HG03439 (cell line): Measurements from ENCODE around the gene THADA.
A peak's percentile ranks its signal among the peaks of the same experiment; 100 is the strongest.

Source experiments
- ATAC-seq: cut with Tn5 transposase; IDR thresholded peaks from one replicate; pipeline ENCODE4 v1.9.1; 2021; ENCODE audit warnings: mild to moderate bottlenecking, moderate library complexity; ENCODE audit not compliant: unreplicated experiment

Gene THADA

DNA sequence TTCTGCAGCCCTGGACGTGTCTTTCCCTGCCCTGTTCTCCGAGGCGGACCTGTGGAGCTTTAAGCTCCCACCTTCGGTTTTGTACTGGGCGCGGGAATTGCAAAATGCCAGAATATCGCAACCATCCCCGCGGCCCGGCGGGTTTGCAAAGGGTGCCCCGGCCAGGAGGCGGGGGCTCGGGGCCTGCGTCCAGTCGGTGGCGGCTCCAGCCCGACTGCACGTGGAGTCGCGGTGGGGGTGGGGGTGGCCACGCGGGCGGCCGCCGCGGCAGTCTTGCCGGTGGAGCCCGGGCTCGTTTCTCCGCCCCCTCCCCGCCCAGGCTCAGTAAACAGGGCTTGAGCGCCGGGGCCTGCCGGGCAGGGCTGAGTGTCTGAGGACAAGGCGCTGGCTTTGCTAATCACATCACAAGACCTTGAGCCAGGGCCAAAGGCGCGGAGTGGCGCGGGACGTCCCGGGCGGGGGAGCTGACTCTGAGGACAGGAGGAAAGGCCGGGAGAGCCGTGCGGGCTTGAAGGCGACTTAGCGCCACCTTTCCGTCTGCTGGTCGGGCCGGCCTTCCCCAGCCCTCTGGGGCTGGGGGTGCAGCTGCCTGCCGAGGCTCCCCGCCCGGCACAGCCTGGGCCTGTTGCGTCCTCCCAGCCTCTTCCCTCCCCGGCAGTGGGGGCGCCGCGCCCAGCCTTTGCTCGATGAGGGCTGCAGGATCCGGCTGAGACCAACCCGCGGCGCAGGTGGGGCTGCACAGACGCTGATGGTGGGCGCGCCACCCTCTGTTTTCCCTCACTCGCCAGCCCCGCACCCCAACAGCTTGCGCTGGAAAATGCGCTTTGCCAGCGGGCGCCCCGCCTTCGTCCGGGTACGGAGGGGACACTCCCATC lies 368.6 kb downstream of the THADA start:
- ATAC-seq = peak; percentile 18

- ATAC-seq = peak; percentile 54
Observed at GRCh38 chr2:43226558-43226954, 369.3 kb downstream of the THADA start, which contains the start of gene ZFP36L2. Gene ZFP36L2, minus strand, starts transcription at chr2:43226606. Its CDS starts 291 bp downstream, at chr2:43226315.

GRCh38 chr2:43225788-43226557 lies 369.9 kb downstream of the THADA start:
- peak; percentile 33 for ATAC-seq

- ATAC-seq = no peak
Observed at GRCh38 chr2:43225093-43225787, 370.6 kb downstream of the THADA start.

- no peak for ATAC-seq
Observed at GRCh38 chr2:43224571-43225092, 371.2 kb downstream of the THADA start.

DNA sequence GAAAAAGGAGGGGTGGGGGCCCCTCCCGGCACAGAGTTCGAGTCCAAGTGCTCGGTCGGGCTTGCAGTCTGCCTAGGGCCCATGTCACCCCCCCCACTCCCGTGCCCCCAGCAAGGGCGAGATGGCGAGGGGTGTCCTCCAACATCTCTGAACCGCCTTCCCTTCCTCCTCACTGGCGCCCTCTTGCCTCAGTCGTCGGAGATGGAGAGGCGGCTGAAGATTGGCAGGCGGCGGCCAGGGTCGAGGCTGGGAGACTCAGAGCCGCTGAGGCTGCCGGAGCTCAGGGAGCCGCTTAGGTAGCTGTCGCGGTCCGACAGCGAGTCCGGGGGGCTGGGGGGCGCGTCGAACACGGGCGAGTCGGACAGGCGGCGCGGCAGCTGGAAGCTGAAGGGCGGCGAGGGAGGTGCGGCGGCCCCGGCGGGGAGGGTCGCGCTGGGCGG lies 371.7 kb downstream of the THADA start:
- ATAC-seq = no peak

DNA sequence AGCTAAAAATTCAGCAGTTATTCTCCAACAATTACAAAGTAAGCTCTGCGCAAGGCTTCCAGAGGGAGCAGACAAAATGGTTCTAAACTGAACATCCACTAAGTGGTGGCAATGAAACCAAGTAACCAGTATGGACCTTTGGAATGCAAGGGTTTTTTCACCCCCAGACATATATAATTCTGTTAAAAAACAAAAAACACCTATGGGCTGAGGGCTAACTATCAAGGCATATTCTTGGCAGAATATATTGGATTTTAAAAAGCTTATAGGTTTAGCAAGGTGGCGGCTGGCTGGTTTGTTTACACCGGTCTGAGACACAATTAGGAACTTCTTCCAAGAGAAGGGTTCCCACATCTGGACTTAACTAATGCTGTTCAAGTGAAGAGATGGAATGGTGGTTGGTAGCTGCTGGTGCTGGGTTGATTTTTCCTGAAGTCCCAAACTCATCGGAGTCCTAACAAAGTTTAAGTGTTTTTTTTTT lies 372.3 kb downstream of the THADA start:
- no peak for ATAC-seq

- ATAC-seq = no peak
Observed at GRCh38 chr2:43222475-43223309, 373.1 kb downstream of the THADA start.

GRCh38 chr2:43221763-43222474 lies 373.9 kb downstream of the THADA start:
- ATAC-seq = no peak

DNA sequence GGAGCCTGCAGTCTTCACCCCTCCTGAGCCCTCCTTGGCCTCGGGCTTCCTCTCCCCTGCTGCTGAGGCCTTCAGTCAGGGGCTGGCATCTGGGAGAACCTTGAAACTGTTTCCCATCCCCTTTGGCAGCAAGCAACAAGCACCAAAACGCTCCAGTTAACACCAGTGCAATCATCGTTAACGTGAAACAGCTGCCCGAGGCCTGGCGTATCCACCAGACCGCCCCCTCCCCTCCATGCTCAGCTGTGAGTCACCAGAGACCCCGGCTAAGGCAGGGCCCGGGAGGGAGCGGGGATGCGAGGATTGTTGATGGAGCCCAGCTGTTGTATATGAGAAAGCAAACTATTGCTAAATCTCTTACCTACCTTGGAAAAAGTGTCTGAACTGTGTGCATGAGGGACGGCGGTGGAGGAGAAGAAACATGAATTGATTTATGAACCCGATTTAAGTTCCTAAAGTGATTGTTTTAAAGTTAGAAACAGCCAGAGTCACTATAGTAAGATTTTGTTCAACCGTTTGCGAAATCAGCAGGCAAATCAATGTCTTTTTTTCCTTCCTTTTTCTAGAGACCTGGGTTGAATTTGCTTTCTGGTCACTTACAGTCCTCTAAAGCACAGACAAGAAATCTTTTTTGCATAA lies 374.6 kb downstream of the THADA start:
- ATAC-seq = no peak

- no peak for ATAC-seq
Observed at GRCh38 chr2:43220760-43221123, 375.1 kb downstream of the THADA start.

DNA sequence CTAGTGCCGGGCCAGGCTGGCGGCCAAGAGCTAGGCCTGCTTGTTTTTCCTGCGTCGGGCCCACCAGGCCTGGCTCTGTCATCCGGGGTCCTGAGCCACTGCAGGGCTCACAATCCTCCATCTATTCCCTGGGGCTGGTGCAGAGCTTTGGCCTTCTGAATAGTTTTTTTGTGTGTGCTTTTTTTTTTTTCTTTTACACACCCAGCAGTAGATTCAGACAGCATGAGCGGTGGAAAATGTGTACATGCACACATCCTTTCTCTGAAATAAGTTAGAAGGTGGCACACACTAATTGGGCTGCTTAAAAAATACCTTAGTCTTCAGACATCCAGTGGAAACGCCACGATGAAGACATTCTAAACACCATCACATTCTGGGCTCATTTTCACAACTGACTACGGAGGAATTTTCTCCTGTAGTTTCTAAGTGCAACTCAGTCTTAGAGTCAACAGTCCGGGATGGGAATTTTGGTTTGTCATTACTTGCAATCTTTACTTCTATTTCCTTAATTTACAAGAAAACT lies 375.5 kb downstream of the THADA start:
- ATAC-seq = no peak

DNA sequence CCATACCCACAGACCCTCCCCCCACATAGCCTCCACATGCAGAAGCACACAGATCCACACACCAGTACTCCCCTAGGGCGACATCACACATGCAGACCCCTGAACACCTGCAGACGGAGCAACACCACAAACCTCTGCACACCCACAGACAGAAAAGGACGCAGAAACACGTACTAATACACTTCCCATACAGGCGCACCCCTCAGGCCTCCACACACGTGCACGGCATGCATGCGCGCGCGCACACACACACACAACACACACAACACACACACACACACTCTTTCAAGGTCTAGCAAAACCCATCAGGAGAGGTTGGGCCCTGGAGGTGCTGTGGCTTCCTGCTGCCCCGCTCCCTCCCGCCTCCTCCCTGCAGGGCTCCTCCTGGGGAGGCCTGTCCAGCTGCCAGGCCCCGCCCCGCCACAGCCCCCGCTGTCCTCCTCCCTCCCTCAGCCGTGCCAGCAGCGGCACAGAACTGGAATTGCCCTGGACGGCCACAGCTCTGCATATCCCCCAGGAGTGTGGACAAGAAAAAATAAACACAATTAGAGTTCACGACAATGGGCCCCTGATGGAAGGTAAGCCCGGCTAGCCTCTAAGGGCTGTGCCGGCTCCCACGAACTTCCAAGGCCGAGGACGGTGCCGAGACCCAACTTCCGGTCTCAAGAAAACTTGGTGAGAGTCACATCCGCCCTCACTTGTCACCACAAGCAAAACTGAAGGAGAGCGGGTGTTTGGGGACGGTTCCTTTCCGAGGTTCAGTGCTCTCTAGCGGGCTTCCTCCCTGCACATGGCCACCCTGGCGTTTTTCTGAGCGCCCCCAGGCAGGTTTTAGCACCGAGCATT lies 376.2 kb downstream of the THADA start:
- peak; percentile 48 for ATAC-seq

- peak; percentile 36 for ATAC-seq
Observed at GRCh38 chr2:43218702-43219382, 377.0 kb downstream of the THADA start.

- ATAC-seq = no peak
Observed at GRCh38 chr2:43218155-43218701, 377.6 kb downstream of the THADA start.

DNA sequence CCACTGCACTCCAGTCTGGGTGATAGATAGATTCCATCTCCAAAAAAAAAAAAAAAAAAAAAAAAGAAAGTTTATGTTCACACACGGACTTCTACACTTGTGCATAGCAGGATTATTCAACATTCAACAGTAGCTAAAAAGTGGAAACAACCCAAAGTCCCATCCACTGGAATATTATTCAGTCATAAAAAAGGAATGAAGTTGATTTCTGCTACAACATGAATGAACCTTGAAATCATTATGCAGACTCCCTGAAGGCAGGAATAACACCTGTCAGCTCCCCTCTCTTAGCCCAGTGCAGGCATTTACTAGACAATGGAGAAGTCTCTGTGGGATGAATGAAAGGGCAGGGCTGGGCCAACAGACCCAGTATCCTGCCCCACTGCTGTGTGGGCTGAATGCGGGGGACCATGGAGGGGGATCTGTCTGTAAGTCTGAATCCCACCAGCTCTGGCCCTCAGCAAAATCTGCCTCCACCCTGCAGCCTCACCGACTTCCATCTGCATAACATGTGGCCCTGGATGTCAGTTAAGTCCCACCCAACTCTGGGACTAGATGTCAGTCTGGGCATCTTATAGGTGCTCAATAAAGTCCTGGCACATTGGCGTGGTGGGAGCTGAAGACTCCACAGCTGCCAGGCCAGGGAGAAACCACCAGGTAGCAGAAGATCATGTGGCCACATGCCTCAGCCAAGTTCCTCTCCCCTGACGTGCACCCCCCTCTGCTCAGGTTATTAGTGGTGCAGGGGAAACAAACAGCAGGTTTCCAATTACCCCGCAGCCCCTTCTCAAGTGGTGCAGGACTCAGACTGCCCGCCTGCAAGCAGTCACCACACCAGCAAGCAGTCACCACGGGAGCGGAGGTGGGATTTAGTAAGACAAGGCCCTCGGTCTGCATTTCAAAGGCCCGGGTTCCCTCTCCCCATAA lies 378.3 kb downstream of the THADA start:
- no peak for ATAC-seq
